Measurements from ENCODE around the gene LARP4B.

DNA sequence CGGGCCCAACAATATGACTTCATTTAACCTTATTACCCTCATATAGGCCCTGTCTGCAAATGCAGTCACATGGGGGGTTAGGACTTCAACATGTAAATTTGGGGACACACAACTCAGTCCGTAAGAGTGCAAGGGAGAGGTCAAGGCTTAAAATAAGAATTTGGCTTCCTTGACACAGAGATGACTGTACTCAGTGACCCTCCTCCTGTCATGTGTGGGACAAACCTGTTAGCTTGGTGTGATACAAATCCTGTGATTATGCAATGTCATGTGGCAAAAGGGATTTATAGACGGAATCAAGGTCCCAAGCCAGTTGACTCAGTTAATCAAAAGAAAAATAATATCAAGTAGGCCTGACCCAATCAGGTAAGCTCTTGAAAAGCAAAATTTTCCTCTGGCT lies 30.8 kb upstream of the LARP4B start:
- TF ChIP-seq GATA2 (IDR thresholded peaks at IDR 0.05; ENCODE audit: low read depth, low read length): no peak
- TF ChIP-seq GATA3 (IDR thresholded peaks at IDR 0.05; ENCODE audit: low read depth, low read length): no peak
